HG03432 (cell line): Measurements from ENCODE around the gene CNOT6L.

Experiments
- ATAC-seq: cut with Tn5 transposase; IDR thresholded peaks from one replicate; pipeline ENCODE4 v1.9.1; 2021; ENCODE audit warnings: mild to moderate bottlenecking, moderate library complexity; ENCODE audit not compliant: unreplicated experiment

The CNOT6L gene

DNA sequence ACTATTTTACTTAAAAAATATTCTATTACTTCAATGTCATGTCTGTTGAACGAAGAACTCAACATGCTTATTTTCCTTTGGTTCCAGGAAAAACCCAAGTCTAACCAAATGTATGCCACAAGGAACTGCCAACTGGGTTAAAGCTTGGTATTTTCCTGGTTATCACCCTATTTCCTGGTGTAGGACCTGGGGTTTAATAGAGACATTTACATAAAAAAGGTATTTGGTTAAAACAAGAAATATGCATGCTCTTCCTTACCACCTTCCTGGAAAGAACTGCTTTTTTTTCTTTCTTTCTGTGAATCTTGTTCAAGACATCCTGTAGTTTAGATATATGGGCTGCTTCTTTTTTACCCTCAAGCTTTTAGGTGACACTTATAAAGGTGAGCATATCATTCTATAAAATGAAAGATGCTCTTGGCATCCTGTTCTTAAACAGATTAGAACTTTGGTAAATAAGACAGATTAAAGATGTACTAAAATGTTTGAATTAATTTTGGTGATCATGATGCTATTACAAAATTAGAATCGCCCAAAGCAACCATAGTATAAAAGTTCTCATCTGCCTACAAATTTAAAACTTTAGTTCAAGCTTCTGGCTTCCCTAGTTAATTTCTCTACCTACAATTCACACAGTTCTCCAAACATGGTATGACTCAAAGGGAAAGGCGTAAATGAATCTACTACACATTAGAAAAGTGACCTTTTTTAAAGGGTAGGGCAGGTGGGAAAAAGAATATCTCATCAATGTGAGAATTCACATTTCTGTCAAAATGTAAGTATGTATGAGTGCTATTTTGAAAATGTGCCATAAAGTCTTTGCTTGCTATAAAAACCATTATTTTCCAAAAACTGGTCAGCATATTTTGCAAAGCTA is 103.5 kb downstream of the CNOT6L start:
- no peak for ATAC-seq

DNA sequence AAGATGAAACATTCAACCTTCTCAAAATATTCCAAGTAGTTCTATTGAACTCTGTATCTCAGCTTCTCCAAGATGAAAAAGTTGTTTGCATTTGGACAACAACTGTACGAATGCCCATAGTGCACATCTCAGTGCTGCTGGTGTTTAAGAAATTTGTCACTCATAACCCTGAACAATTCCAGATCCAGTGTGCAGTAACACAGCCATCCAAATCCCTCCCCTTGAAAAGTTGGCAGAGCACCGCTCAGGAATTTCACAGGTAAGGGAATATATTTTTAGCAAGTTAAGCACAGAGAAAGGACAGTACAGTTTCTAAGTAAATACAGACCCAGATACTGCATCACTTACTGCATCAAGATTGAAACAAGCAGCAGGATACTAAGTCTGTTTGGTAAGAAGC is 104.7 kb downstream of the CNOT6L start:
- ATAC-seq = no peak

- ATAC-seq = no peak
Observed at GRCh38 chr4:77713884-77714283, 105.3 kb downstream of the CNOT6L start.

GRCh38 chr4:77712675-77713074 is 106.5 kb downstream of the CNOT6L start:
- ATAC-seq = no peak

GRCh38 chr4:77711469-77711868 is 107.7 kb downstream of the CNOT6L start:
- ATAC-seq = no peak

GRCh38 chr4:77710684-77711083 is 108.5 kb downstream of the CNOT6L start:
- no peak for ATAC-seq

DNA sequence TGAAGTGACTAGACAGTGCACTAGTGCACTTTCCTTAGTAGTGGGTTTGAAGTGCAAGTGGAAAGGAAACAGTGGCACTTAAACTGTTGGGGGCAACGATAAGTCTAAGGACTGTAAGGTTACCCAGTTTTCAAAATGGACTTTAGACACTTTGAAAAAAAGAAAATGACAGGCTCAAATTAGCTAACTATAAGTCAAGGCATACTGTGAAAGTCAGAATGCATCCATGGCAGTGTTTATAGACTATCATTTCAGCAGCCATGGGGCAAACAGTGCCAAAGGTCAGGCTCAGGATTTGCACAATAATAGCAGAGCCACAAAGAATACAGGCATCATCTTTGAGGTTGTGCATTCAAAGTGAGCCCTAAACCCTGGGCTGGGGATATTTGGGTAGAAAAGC is 109.1 kb downstream of the CNOT6L start:
- ATAC-seq = no peak

DNA sequence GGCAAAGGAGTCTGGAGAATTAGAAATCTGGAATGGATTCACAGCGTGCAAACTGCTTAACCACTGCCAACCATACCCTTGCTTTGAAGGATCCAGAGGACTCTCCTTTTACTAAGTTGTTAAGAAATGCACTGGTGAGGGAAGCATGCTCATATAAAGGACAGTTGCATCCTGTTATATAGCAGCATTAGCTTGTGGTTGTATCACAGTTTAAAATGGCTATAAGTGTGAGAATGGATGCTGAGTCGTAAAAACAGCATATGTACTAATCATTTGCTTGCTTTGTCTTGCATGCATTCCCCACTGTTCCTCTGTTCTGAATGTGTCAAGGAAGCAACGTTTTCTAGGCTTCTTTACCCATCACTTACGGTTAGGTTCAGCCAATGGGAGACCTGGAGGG is 112.5 kb downstream of the CNOT6L start:
- ATAC-seq = no peak

DNA sequence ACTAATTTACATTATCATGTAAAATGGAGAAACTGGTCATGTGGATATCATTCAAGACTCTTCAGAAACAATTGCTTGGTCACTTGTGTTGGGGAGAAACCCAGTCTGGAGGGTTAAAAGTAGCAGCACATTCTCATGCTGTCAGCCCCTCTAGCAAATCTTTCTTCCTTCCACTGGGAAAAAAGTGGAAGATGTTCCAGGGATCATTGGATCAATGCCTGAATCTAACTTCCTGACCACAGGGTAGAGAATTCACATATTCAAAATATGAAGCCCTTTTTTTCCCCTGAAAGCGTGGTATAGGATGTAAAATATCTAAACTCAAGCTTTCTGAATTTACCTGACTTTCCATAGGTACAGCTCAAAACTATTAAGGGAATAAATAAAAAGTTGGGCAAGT is 115.5 kb downstream of the CNOT6L start:
- no peak for ATAC-seq

- no peak for ATAC-seq
Observed at GRCh38 chr4:77701121-77701520, 118.0 kb downstream of the CNOT6L start.

DNA sequence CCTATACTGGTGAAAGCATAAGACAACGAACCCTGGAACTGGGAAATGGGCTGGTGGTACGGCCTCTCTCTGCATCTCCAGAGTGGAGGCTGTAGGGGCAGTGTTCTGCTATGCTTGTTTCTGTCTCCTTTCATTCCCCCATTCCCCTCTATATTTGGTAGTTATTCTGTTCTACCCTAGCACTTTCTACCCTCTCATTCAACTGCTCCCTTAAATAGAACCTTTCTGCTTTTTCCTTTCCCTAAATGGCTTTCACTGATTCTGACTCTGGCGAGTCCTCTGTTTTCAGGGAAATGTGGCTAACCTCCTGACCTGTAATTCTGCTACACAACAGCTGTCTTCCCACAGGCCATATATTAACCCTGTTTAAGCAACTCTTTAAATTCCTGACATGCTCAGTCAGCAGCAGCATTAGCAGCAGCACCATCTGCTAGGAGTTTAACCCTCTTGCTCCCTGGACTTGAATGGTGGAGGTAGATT is 119.4 kb downstream of the CNOT6L start:
- ATAC-seq = no peak

DNA sequence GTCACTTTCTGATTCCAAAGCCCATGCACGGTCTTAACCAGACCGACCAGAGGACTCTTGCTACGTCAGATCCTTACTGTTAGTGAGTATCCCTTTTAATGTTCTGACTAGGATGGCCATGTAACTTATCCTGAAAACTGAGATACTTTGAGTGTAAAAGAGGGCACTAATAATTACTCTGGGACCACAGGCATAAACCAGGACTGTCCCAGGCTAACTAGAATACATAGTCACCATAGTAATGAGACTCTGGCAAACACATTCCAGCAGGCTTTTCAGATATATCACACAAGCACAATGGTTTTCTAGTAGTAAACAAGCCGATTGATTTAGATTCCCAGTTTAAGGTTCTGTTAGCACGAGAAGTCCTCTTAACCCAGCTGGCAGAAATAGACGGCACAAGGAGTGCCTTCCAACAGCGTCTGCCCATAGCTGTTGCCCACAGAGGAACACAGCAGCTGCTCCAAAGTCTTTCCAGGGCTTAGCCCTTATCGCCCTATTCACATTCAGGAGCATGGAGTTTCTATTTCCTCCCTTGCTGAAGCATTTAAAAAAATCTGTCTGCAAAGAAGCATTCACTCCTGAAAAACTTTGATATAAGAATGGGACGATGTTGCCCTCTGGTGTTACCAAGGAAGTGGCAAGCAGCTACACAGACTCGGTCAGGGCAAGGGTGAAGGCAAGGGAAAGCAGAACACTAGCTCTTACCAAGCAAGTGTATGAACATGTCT is 121.1 kb downstream of the CNOT6L start:
- no peak for ATAC-seq

GRCh38 chr4:77695774-77696173 is 123.4 kb downstream of the CNOT6L start:
- ATAC-seq = no peak

DNA sequence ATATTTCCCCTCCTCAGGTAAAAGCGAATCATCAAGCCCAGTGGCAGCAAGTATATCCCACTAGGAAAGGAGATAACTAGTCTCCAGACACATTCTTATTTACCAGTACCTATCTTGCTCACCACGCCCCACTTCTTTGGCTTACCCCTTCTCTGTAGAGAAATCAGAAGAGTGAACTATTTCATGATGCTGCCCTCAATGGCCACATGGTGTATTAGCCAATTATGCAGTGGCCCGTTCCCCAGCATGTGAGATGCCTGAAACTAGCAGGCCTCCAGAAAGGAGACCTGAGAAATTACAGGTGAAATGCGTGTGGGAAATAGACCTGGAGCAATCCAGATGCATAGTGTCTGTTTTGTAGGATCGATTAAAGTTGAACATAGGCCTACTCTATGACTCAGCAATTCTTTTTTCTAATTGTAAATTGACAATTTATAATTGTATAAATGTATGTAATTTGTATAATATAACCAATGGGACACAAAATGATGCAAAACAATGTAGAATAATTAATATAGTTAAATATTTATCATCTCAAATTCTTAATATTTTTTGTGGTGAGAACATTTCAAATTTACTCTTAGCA is 126.2 kb downstream of the CNOT6L start:
- ATAC-seq = no peak

DNA sequence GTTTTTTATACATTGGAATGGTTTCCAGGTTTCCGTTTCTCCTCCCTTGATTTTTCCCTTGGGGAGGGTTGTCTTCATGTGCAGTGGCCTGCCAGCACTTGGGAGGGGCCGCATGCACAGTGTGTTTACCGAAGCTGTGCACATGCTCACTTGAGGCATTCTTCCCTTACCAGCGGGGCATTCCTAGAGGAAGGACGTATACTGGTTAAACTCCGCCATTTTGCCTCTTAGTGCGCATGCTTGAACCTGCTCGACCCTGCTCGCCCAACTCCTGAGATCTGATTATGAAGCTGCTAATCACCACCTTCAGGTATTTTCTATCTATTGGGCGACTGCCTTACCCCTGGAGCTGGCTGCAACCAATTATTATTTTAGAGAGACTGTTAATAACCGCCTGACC is 137.4 kb downstream of the CNOT6L start:
- ATAC-seq = no peak

- ATAC-seq = no peak
Observed at GRCh38 chr4:77676842-77677241, 142.3 kb downstream of the CNOT6L start.

DNA sequence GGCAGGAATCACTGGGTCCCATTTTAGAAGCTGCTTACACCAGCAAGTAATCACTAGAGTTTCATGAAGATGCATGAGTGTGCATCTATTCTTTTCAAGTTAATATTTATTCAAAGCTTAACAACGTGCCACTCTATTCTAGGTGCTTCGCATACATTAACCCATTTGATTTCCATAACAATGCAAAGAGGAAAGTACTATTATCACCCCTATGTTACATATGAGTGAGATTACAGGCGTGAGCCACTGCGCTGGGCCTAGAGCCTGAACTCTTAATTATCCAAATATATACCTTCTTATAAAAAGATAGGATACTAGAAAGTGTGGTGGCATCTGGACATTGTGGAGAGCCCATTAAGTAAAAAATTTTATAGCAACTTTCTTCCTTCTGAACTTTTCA is 148.1 kb downstream of the CNOT6L start:
- no peak for ATAC-seq

- ATAC-seq = no peak
Observed at GRCh38 chr4:77669946-77670590, 149.1 kb downstream of the CNOT6L start.

DNA sequence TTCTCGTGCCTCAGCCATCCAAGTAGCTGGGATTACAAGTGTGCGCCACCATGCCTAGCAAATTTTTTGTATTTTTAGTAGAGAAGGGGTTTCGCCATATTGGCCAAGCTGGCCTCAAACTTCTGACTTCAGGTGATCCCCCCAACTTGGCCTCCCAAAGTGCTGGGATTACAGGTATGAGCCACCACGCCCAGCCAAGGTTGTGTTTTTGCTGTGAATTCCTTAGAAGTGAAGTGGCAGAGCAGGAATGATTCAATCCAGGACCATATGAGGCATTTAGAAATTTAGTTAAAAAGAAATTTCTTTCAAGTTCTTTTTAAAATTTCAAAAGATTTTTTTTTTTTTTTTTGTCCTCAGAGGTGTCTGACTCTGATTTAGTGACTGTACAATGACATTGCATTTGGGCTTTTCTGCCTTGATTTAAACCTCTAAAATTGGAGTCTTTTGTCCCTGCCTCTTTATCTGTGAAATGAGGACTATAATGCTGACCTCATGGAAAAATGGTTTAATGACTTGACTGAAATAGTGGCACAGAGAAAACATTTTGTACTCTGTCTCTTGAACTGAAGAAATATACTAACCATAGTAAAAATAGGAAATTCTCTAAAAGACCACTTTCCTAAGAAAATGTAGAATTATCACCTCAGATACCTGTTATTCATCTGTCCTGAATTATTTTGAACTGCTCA is 153.6 kb downstream of the CNOT6L start:
- no peak for ATAC-seq
